NCI-H146 treated with DMSO at 0.1 percent for 48 hours (cell line): ENCODE results near the gene XPR1.
A peak's percentile ranks its signal among the peaks of the same experiment; 100 is the strongest.
"Not testable (repeated sequence)": the region's sequence is repeated elsewhere in the genome, so short reads cannot be mapped to it uniquely, and the experiment has no call there.

ENCODE experiments used
- DNase-seq: peaks from one replicate; lab custom pipeline; 2025; ENCODE audit not compliant: unreplicated experiment; lab: John Stamatoyannopoulos, UW

Gene XPR1

DNA sequence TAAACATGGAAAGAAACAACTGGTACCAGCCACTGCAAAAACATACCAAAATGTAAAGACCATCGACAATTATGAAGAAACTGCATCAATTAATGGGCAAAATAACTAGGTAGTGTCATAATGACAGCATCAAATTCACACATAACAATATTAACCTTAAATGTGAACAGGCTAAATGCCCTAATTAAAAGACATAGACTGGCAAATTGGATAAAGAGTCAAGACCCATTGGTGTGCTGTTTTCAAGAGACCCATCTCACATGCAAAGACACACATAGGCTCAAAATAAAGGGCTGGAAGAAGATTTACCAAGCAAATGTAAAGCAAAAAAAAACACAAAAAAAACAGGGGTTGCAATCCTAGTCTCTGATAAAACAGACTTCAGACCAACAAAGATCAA, 201.4 kb downstream of the XPR1 start:
- DNase-seq, result not testable (repeated sequence)

DNA sequence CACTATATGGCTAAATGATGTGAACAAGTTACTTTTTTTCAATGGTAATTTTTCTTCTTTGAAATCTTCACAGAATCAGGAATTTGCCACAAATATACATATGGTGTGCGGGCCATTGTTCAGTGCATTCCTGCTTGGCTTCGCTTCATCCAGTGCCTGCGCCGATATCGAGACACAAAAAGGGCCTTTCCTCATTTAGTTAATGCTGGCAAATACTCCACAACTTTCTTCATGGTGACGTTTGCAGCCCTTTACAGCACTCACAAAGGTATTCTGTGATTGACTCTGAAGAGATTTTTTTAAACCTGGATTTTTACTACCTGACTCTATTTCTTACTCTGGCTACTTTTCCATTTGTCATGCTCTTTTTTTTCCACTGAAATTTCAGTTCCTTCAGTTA, 204.6 kb downstream of the XPR1 start:
- DNase-seq, result no peak

DNA sequence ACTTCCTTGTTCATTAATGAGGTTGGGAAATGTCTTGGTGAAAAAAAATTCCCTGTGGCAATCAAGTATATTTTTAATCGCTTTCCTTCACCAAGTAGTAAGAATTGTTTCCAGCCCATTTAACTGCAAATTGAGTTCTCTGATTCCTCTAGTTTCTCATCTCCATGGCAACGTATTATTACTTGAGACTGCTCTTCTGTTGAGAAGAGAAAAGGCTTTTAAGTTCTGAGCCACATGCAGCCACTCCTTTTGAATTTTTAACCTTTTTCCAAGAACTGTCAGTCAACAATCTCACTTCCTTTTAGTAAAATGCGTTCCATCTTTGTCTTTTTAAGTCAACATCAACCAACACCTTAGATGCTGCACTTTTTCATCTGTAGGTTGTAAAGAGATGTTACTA, 205.2 kb downstream of the XPR1 start:
- no peak for DNase-seq

DNA sequence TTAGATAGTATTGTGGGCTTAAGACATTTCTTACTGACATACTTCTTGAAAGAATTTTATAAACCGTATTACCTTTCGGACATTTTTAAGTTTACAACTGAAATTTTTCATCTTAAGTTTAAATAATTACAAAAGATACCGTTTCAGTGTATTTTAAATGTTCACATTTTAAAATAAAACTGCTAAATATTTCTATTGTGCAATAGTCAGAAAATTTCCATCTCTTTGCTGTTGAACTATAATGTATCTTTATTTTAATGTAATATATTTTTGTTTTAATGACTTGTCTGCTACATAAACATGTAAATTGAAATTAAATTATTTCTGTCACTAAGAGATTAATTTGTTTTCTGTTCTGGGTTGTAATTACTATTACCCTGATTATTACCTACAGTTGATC, 206.7 kb downstream of the XPR1 start:
- DNase-seq, result no peak

DNA sequence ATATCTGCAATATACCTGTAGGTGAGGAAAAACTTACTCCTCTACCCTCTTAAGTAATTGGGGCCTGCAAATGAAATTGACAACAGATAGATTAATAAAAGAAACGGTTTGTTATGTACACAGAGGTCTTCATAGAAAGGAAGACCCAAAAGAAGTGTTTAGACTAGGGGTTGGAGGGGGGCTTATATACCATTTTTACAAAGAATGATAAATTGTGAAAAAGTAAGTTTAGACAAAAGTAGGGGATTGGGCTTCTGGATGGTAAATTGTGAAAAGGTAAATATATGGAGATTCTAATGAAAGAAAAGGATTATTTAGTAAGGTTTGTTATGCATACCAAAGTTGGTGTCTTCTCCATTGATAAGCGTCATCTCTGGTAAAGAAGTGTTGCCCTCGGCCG, 207.7 kb downstream of the XPR1 start:
- no peak for DNase-seq

DNA sequence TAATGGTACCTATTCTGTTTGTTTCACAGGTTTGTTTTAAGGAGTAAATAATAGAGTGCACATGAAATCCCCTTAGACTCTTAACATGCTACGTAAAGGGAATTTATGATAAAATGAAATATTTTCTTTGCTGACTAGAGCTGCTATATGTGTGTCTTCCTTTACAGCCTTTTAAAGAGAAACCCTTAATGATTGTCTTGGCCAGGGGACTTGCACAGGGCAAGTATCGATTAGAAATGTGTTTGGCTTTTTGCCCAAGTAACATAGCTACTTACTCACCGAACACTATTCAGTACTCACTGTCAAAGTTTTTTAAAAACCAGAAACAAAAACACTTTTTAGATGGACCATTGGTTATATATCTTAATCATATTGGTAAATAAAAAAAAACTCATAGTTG, 209.6 kb downstream of the XPR1 start:
- no peak for DNase-seq

DNA sequence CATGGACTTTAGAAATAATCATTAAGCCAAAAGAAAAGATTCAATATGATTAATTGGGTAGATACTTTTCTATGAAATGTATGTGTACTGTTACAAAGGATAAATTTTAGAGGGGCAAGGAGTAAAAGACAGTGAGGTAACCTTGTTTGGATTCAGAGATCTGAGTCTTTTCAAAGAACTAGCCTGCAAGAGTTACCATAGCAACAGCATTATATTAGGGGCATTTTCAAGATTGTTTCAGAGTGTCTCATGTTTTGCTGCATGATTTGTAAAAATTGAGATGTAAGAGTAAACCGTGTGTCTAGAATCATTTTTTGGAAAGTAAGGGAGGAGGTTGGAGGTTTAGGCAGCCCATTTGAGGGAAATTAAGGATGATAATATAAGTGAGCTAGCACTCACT, 210.2 kb downstream of the XPR1 start:
- no peak for DNase-seq

DNA sequence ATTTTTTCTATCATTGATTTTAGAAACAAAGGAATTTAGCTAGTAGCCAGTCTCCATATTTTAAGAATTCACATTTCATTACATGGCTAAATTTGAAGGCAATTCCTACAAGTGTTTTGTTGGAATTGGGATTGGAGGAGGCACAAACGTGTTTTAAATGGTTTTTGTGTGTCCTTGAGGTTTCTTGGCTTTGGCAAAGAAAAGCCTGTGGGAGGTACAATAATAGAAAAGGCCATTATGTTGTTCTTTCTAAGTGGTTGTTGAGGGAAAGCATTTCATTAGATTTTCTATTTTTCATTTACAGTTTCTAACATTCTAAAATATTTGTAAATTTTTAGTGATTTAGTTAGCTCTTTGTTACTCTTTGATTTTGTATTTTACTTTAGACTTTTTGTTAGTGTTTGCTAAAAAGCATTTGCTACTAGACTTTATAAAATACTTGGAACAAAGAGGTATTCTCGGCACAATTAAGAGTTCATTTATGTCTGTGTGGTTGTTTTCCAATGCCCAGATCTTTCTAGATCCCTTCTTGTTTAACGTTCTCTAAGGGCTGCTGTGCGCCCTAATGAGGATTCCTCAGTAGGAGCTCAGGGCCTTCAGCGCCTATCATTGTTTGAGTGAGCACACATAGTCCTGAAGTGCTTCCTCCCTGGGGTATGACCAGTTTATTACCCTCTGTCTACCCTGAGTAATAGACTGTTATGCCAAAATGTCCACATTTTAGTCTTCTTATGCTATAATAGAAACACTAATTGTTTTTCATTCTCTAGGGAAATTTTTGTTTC, 210.9 kb downstream of the XPR1 start:
- no peak for DNase-seq

DNA sequence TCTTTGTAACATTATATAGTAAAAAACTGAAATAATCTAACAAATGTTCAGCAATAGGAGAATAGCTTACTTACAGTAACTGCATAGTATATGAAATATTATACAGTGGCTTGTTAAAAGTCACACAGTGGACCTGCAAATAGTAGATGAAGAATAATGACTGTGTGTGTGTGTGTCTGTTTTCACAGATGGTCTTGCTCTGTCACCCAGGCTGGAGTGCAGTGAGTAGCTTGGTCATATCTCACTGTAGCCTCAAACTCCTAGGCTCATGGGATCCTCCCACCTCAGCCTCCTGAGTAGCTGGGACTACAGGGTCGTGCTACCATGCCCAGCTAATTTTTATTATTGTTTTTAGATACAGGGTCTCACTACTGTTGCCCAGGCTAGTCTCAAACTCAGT, 213.5 kb downstream of the XPR1 start:
- no peak for DNase-seq

DNA sequence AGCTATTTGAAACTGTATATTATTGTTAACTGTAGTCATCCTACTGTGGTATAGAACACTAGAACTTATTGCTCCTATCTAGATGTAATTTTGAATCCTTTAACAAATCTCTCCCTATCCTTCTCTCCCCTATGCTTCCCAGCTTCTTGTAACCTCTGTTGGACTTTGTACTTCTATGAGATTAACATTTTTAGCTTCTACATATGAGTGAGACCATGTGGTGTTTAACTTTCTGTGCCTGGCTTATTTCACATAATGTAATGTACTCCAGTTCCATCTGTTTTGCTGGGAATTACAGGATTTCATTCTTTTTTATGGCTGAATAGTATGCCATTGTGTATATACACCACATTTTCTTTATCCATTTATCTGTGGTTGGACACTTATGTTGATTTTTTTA, 216.4 kb downstream of the XPR1 start:
- DNase-seq, result no peak

DNA sequence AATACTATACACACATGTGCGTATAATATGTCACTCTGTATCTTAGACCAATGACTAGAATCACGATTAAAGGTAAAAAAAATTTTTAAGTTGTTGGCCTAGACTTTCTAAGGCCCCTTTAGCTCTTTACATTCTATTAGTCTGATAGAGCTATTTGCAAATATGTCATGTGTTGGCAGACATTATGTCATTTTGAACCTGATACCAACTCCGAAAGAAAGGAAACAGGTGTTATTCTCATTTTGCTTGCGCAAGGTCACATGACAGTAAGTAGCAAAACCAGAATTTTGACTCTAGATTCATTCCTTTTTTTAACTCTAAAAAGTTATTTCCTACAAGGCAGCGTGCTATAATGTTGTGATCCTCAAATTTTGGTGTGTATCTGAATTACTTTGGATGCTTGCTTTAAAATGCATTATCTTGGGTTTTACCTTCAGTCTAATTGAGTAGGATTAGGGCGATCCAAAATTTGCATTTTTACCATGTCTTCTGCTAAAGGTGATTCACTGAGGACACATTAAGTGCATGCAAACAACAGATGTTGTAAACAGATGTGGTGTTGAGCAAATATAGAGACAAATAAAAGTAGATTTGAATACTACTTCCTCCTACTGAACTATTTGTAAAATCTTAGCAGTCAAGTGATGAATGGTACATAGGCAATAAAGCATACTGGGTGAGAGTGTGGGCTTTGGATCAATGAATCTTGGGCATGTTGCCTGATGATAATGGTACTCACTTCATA, 217.4 kb downstream of the XPR1 start:
- DNase-seq, result no peak

DNA sequence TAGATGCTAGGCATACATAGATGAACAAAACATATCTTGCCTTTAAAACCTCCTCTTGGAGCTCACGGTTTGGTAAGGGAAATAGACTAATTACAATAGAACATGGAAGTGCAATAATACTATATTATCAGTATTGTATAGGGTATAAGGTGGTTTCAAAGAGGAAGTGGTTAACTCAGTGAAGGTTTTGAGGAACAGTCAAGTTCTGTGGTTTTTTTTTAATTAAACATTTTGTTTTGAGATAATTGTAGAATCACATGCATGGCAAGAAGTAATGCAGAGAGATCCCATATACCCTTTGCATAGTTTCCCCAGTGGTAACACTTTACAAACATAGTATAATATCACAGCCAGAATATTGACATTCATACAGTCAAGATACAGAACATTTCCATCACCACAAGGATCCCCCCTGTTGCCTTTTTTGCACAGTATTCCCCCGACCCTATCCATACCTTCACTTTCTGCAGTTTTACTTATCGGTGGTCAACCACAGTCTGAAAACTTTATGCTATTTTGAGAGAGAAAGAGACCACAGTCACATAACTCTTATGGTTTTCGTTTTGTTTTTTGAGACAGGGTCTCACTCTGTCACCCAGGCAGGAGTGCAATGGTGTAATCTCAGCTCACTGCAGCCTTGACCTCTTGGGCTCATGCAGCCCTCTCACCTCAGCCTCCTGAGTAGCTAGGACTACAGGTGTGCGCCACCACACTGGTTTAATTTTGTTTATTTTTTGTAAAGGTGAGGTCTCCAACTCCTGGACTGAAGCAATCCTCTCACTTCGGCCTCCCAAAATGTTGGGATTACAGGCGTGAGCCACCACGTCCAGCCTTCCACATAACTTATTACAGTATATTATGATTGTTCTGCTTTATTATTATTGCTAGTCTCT, 220.4 kb downstream of the XPR1 start:
- no peak for DNase-seq

DNA sequence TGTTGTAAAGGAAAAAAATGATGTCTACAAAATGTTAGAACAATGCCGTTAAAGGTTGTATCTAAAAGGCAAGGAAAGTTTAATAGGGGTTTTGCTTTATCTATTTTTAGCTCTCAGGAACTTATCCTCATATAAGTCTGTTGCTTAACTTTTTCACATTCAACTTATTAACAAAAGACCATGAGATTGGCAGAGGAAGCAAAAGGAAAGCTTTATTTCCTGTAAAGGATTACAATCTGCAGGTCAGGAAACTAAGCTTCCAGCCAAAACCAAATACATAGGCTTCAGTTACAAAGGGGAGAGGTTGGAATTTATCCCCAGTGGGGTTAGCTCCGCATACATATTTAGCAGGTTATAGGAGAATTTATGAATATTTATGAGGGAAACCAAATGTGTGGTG, 222.2 kb downstream of the XPR1 start:
- no peak for DNase-seq

DNA sequence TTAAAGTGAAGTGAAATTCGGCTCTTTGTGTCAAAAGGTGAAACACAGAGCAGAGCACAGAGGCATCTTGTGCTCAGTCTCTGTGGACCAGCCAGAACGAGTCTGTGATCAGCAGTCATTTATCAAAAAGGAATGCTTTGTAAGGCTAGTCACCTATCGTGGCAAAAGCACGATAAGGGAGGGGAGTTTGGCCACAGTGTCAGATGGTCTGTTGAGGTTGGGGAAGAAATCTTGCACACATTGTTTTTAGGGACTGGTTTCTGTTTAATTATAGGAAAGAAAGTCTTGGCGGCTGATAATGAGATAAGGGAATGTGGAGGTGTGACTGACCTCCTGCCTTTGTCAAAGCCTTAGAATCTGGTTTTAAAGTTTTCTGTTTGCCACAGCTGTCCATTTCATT, 222.6 kb downstream of the XPR1 start:
- no peak for DNase-seq

DNA sequence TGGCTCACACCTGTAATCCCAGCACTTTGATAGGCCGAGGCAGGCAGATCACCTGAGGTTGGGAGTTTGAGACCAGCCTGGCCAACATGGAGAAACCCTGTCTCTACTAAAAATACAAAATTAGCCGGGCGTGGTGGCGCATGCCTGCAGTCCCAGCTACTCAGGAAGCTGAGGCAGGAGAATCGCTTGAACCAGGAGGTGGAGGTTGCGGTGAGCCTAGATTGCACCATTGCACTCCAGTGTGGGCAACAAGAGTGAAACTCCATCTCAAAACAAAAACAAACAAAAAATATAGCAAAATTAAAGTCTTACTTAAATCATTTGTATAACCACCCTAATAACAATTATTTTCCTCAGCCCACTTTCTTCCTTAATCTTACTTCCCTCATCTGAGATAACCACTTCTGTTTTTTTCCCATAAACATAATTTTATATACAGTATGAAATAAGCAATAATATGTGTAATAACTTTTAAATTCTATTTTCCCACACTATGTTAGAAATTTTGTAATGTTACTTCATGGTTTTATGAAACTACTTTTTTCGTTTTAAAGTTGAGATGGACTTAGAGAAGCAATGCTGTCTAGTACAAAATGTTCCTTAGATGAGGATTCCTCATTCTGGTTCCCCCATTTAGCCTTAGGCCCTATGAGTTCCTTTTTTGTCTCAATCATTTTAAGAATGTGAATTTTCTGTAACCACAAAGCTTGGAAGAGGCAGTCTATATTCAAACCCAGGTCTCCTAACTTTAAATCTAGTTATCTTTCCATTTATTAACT, 226.3 kb downstream of the XPR1 start:
- DNase-seq, result not testable (repeated sequence)

DNA sequence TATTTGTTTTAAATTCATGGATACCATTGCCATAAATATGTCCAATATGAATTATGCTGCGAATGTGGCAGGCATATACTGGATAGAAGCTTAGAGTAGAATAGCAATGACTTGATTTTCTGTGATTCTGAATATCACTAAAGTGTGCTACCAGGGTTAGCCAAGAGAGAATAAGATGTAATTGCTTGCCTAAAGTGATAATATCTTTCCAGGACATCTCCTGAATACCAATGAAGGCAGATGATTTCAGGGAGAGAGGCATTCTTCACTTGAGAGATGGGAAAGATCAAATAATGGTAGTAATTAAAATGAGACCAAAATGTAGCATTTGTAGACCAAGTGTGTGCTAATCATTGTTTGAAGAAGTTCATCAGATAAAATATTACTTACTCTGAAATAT, 227.5 kb downstream of the XPR1 start:
- DNase-seq, result no peak

DNA sequence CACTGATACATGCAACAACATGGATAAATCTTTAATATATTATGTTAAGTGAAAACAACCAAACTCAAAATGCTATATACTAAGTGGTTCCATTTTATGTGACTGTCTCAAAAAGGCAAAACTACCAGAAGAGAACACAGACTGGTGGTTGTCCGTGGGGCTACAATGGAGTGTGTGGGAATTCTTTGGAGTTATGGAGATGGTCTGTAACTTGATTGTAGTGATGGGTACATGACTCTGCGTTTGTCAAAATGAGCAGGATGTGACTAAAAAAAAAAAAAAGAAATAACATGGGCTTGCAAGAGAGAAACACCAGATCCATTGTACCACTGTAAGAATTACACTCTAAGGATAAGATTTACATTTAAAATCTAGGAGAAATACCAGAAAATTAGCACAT, 228.7 kb downstream of the XPR1 start:
- no peak for DNase-seq

DNA sequence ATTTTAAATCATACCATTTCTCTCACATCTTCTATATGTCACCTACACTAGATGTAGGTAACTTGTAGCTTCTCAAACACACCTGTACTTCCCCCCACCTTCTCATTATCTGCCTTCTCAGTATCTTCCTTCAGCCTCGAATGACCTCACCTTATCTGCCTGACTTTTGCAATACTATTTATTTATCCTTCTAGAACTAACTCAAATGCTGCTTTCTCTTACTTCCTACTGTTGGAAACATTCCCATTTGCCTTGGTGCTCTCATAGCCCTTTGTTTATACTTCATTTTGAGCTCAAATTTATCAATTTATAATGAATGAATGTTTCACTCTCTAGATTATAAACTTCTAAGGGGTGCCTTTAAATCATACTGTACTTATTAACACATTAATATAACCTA, 230.5 kb downstream of the XPR1 start:
- peak; percentile 17 for DNase-seq

DNA sequence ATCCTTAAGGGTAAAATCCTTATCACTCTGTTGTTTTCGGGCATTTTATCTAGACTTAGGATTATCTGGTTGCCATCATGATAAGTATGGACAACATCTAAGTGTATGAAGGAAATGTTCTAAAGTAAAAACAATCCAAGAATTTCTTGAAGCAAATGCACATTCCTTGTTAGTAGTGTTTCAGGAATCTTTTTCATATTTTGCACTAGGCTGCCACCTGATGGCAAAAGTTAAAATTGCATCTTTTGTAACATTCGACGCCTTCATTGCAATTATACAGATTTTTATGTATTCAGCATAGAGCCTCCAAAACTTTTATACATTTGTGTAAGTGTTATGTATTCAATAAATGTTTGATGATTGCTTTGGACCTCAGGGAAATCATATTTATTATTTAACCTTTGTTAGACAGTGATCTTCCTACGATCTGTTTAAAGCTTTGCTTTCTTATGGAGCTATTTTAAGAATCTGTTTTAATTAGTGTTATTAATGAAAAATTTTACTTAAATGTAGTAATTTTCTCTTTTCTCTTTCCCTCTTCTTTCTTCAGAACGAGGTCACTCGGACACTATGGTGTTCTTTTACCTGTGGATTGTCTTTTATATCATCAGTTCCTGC, 231.4 kb downstream of the XPR1 start:
- peak; percentile 13 for DNase-seq

DNA sequence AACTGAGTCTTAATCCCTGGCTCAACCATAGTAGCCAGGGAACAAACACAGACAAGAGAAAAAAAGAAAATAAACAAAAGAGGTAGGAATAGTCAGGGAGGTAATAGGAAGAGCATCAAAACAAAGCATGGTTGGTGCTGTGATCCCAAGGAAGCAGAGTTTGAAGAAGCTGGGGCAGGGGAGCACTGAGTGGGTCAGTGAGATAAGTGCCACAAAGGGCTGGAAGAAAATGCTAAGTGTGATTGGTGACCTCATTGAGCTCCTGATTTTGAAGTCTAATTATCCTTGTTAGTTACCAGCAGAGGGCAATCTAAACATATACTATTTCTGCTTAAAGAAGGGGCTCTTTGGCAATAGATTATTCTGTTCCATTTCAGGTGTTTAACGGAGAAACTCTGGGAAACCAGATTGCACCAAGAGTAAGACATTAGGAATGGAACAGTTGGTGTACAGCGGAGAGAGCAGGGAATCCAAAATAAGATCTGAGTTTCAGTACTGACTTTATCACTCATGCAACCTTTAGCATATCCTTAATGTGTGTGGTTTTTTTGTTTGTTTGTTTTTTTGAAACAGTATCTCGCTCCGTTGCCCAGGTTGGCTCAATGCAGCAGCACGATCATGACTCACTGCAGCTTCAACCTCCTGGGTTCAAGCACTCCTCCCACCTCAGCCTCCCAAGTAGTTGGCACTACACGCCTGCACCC, 250.1 kb downstream of the XPR1 start:
- peak; percentile 40 for DNase-seq
